Activated T-cell treated with anti-CD3 and anti-CD28 coated beads for 4 hours (primary cell): Measurements from ENCODE around the gene MGMT.

Source experiments
- DNase-seq: peaks from one replicate; pipeline ENCODE4 v3.0.0-alpha.2; 2020

MGMT gene

GRCh38 chr10:129629911-129630310 is 162.9 kb downstream of the MGMT start:
- no peak for DNase-seq

- DNase-seq, result no peak
Observed at GRCh38 chr10:129631006-129631405, 164.0 kb downstream of the MGMT start.

GRCh38 chr10:129631870-129632623 is 165.0 kb downstream of the MGMT start:
- no peak for DNase-seq

- no peak for DNase-seq
Observed at GRCh38 chr10:129637010-129637409, 170.0 kb downstream of the MGMT start.

- no peak for DNase-seq
Observed at GRCh38 chr10:129637846-129638245, 170.8 kb downstream of the MGMT start.

GRCh38 chr10:129641351-129641750 is 174.3 kb downstream of the MGMT start:
- DNase-seq, result no peak

GRCh38 chr10:129641982-129642381 is 174.9 kb downstream of the MGMT start:
- no peak for DNase-seq

- no peak for DNase-seq
Observed at GRCh38 chr10:129642427-129642826, 175.4 kb downstream of the MGMT start.

- no peak for DNase-seq
Observed at GRCh38 chr10:129643266-129643665, 176.2 kb downstream of the MGMT start.

GRCh38 chr10:129645487-129645886 is 178.4 kb downstream of the MGMT start:
- DNase-seq, result no peak

GRCh38 chr10:129646973-129647372 is 179.9 kb downstream of the MGMT start:
- DNase-seq, result no peak

- DNase-seq, result no peak
Observed at GRCh38 chr10:129647590-129647989, 180.5 kb downstream of the MGMT start.

- no peak for DNase-seq
Observed at GRCh38 chr10:129648856-129649255, 181.8 kb downstream of the MGMT start.

- DNase-seq, result no peak
Observed at GRCh38 chr10:129652021-129652420, 185.0 kb downstream of the MGMT start.

- no peak for DNase-seq
Observed at GRCh38 chr10:129652521-129653201, 185.6 kb downstream of the MGMT start.

- DNase-seq, result no peak
Observed at GRCh38 chr10:129653428-129653827, 186.4 kb downstream of the MGMT start.

- no peak for DNase-seq
Observed at GRCh38 chr10:129653861-129654260, 186.8 kb downstream of the MGMT start.

- DNase-seq, result no peak
Observed at GRCh38 chr10:129654461-129654860, 187.4 kb downstream of the MGMT start.

GRCh38 chr10:129655007-129655678 is 188.1 kb downstream of the MGMT start:
- DNase-seq, result no peak

- DNase-seq, result no peak
Observed at GRCh38 chr10:129655679-129656031, 188.6 kb downstream of the MGMT start.

GRCh38 chr10:129656642-129657041 is 189.6 kb downstream of the MGMT start:
- no peak for DNase-seq

- DNase-seq, result no peak
Observed at GRCh38 chr10:129657297-129658017, 190.4 kb downstream of the MGMT start.

GRCh38 chr10:129658376-129659072 is 191.5 kb downstream of the MGMT start:
- DNase-seq, result no peak
